GM12878 (cell line): ENCODE measurements around the gene MACF1. TPM values are rescaled to one million over a fixed set of nuclear protein-coding genes. Genes with fewer than 3 reads are reported as not detected.
A peak's percentile ranks its signal among the peaks of the same experiment; 100 is the strongest.

ENCODE experiments used
- ASH2L ChIP-seq: fragments of 300-600, 200-600 bp; sonication (generic); IDR thresholded peaks from 2 replicates; pipeline ENCODE4 v1.6.1; 2017; ENCODE audit warnings: low read depth, mild to moderate bottlenecking, borderline replicate concordance
- ATF7 ChIP-seq: fragments of 450-650 bp; IDR thresholded peaks from 2 replicates; pipeline ENCODE4 v1.6.1; 2016; ENCODE audit warnings: low read depth, mild to moderate bottlenecking
- BRCA1 ChIP-seq: IDR thresholded peaks from 2 replicates; pipeline ENCODE4 v1.6.1; 2011; ENCODE audit warnings: low read depth, low read length, improper control_type of control experiment
- CREM ChIP-seq: IDR thresholded peaks from 2 replicates; pipeline ENCODE4 v1.6.1; 2014; ENCODE audit warnings: antibody characterized with exemption, low read depth
- EGR1 ChIP-seq, 2 experiments: IDR thresholded peaks; 1 replicate in 1 of 2; 2 replicates in 1 of 2; pipeline ENCODE4 v1.6.1; 2011 to 2012; ENCODE audit warnings: low read depth in 2 of 2, low read length in 2 of 2, borderline replicate concordance in 1 of 2, mild to moderate bottlenecking in 1 of 2, moderate library complexity in 1 of 2
- EP300 ChIP-seq, 2 experiments: fragments of 150-350 bp in 1 of 2; IDR thresholded peaks; 2 replicates each; pipeline ENCODE4 v1.6.1; 2011 to 2012; ENCODE audit warnings: low read depth in 2 of 2, low read length in 2 of 2, borderline replicate concordance in 1 of 2, improper control_type of control experiment in 1 of 2, inconsistent platforms in 1 of 2; ENCODE audit not compliant: control insufficient read depth in 1 of 2
- GABPA ChIP-seq: IDR thresholded peaks from 2 replicates; pipeline ENCODE4 v1.6.1; 2014; ENCODE audit warnings: antibody characterized with exemption, low read depth, mild to moderate bottlenecking, inconsistent platforms
- MXI1 ChIP-seq: fragments of 150-350 bp; IDR thresholded peaks from 2 replicates; pipeline ENCODE4 v1.6.1; 2011; ENCODE audit warnings: low read depth, mild to moderate bottlenecking, inconsistent platforms, low read length, improper control_type of control experiment
- NFIC ChIP-seq: IDR thresholded peaks from 2 replicates; pipeline ENCODE4 v1.6.1; 2012; ENCODE audit warnings: low read depth, mild to moderate bottlenecking, inconsistent platforms, low read length, moderate library complexity
- NFYA ChIP-seq: IDR thresholded peaks from 2 replicates; pipeline ENCODE4 v1.6.1; 2011; ENCODE audit warnings: low read depth, mild to moderate bottlenecking, low read length, improper control_type of control experiment, borderline replicate concordance
- NR2C2 ChIP-seq: IDR thresholded peaks from 2 replicates; pipeline ENCODE4 v1.6.1; 2011; ENCODE audit warnings: borderline replicate concordance, low read depth; ENCODE audit not compliant: control insufficient read depth, insufficient read length
- NR2F1 ChIP-seq: fragments of 450-650 bp; conservative IDR thresholded peaks from 2 replicates; pipeline ENCODE4 v1.6.1; 2017; ENCODE audit warnings: mild to moderate bottlenecking
- NRF1 ChIP-seq: conservative IDR thresholded peaks from 2 replicates; pipeline ENCODE4 v1.6.1; 2011; ENCODE audit warnings: mild to moderate bottlenecking, low read depth, low read length, improper control_type of control experiment
- POLR2A ChIP-seq: IDR thresholded peaks from 2 replicates; pipeline ENCODE4 v1.6.1; 2011; ENCODE audit warnings: low read depth, mild to moderate bottlenecking, low read length
- RAD51 ChIP-seq: fragments of 450-650 bp; IDR thresholded peaks from 2 replicates; pipeline ENCODE4 v1.6.1; 2016; ENCODE audit warnings: moderate library complexity, mild to moderate bottlenecking, inconsistent platforms
- SP1 ChIP-seq: IDR thresholded peaks from one replicate; pipeline ENCODE4 v1.6.1; 2011; ENCODE audit warnings: low read depth, low read length
- TARDBP ChIP-seq: IDR thresholded peaks from 2 replicates; pipeline ENCODE4 v1.6.1; 2016; ENCODE audit warnings: borderline replicate concordance
- ZBTB40 ChIP-seq: fragments of 450-650 bp; IDR thresholded peaks from 2 replicates; pipeline ENCODE4 v1.6.1; 2016; ENCODE audit warnings: mild to moderate bottlenecking, moderate library complexity, borderline replicate concordance
- ZNF217 ChIP-seq: fragments of 450-650 bp; IDR thresholded peaks from 2 replicates; pipeline ENCODE4 v1.6.1; 2017; ENCODE audit warnings: antibody characterized with exemption, mild to moderate bottlenecking
- ZNF24 ChIP-seq: fragments of 450-650 bp; IDR thresholded peaks from 2 replicates; pipeline ENCODE4 v1.6.1; 2017; ENCODE audit warnings: antibody characterized with exemption, mild to moderate bottlenecking
- ZNF384 ChIP-seq: IDR thresholded peaks from 2 replicates; pipeline ENCODE4 v1.6.1; 2012; ENCODE audit warnings: low read depth, mild to moderate bottlenecking, low read length, improper control_type of control experiment, borderline replicate concordance
- polyA plus RNA-seq, 11 experiments: library from polyadenylated mRNA; depleted of rRNA in 4 of 11; unstranded in 6 of 11; stranded (reverse) in 5 of 11; fragments of >200 nt; fragmentation: Nextera tagmentation in 4 of 11; fragmentation: Illumina TruSeq in 1 of 11; extraction: Ambion mirVana in 4 of 11; extraction: Trizol in 1 of 11; gene quantifications; 1 replicate in 1 of 11; 2 replicates in 10 of 11; pipeline versions ENCODE4 v1.2.1 to v1.2.3, GENCODE V29; 2011 to 2016; ENCODE audit warnings: inconsistent platforms in 2 of 11, missing spikeins in 2 of 11, low read depth in 1 of 11
- total RNA-seq, 4 experiments: library from RNA; depleted of rRNA in 3 of 4; stranded (reverse); fragments of >200 nt in 3 of 4; fragmentation: Illumina TruSeq in 1 of 4; extraction: Trizol in 1 of 4; gene quantifications; 2 replicates each; pipeline versions ENCODE4 v1.2.1 to v1.2.3, GENCODE V29; 2013 to 2021
- TF ChIP-seq, protein P1 (sequence below): fragments of 450-650 bp; formaldehyde crosslinking; IDR thresholded peaks from 2 replicates; pipeline ENCODE4 v1.4.0; 2022; ENCODE audit warnings: mild to moderate bottlenecking, moderate library complexity
- TF ChIP-seq, protein P2 (sequence below): IDR thresholded peaks from 2 replicates; pipeline ENCODE4 v1.6.1; 2012; ENCODE audit warnings: low read depth, low read length, improper control_type of control experiment

Gene MACF1
- total and polyA plus RNA-seq, 10 of the 15 experiments (the other 5 are each of a cell fraction or from before 2014, with no cell fraction given) = 15.5 to 201 (median 76.9) TPM

GRCh38 chr1:39509360-39510009 lies 305.0 kb downstream of the MACF1 start (continued):
- TF ChIP-seq NFYA = no peak
- peak; percentile 44; the same call in 1 of the 2 replicates for TF ChIP-seq POLR2A
- TF ChIP-seq ZNF217 = no peak
- TF ChIP-seq, protein P1, sequence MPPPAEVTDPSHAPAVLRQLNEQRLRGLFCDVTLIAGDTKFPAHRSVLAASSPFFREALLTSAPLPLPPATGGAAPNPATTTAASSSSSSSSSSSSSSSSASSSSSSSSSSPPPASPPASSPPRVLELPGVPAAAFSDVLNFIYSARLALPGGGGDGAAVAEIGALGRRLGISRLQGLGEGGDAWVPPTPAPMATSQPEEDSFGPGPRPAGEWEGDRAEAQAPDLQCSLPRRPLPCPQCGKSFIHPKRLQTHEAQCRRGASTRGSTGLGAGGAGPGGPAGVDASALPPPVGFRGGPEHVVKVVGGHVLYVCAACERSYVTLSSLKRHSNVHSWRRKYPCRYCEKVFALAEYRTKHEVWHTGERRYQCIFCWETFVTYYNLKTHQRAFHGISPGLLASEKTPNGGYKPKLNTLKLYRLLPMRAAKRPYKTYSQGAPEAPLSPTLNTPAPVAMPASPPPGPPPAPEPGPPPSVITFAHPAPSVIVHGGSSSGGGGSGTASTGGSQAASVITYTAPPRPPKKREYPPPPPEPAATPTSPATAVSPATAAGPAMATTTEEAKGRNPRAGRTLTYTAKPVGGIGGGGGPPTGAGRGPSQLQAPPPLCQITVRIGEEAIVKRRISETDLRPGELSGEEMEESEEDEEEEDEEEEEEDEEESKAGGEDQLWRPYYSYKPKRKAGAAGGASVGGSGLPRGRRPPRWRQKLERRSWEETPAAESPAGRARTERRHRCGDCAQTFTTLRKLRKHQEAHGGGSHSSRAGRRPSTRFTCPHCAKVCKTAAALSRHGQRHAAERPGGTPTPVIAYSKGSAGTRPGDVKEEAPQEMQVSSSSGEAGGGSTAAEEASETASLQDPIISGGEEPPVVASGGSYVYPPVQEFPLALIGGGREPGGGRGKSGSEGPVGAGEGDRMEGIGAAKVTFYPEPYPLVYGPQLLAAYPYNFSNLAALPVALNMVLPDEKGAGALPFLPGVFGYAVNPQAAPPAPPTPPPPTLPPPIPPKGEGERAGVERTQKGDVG (CRISPR knock-in tag) = no peak
- no peak for TF ChIP-seq NR2F1
- 0 out of 4 replicates have a peak, but pooled peaks of 1 of the 2 experiments have one; percentile 27 for TF ChIP-seq EP300 (IDR thresholded peaks at IDR 0.05; ENCODE audit: borderline replicate concordance in 1 of 2, control insufficient read depth in 1 of 2, low read depth in 2 of 2, low read length in 2 of 2)
- TF ChIP-seq, protein P2, sequence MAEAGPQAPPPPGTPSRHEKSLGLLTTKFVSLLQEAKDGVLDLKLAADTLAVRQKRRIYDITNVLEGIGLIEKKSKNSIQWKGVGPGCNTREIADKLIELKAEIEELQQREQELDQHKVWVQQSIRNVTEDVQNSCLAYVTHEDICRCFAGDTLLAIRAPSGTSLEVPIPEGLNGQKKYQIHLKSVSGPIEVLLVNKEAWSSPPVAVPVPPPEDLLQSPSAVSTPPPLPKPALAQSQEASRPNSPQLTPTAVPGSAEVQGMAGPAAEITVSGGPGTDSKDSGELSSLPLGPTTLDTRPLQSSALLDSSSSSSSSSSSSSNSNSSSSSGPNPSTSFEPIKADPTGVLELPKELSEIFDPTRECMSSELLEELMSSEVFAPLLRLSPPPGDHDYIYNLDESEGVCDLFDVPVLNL = no peak
- TF ChIP-seq ASH2L = no peak
- TF ChIP-seq EGR1 (IDR thresholded peaks at IDR 0.05; ENCODE audit: borderline replicate concordance in 1 of 2, low read depth in 2 of 2, low read length in 2 of 2) = 0 out of 3 replicates have a peak, but pooled peaks of 1 of the 2 experiments have one; percentile 24
- TF ChIP-seq BRCA1 = no peak
- TF ChIP-seq ZBTB40 = no peak; the same call in 1 of the 2 replicates
- TF ChIP-seq NRF1 = no peak
- peak; percentile 63; the same call in 1 of the 2 replicates for TF ChIP-seq GABPA
- TF ChIP-seq TARDBP = no peak
- no peak for TF ChIP-seq SP1
- no peak; the same call in 1 of the 2 replicates for TF ChIP-seq CREM
- TF ChIP-seq ATF7 = no peak
- peak; percentile 67; the same call in 1 of the 2 replicates for TF ChIP-seq NFIC
- no peak for TF ChIP-seq MXI1
- TF ChIP-seq ZNF24 = no peak
- TF ChIP-seq NR2C2 = no peak
- no peak for TF ChIP-seq ZNF384
- TF ChIP-seq RAD51 = no peak
